ENCODE results near the gene FBF1. TPM values are rescaled to one million over a fixed set of nuclear protein-coding genes. Genes with fewer than 3 reads are reported as not detected.

Gene FBF1
- total and polyA plus RNA-seq, 9 of the 15 experiments (the other 6 are each of a cell fraction or from before 2014, with no cell fraction given): 0.46 to 14.9 (median 7.5) TPM

DNA sequence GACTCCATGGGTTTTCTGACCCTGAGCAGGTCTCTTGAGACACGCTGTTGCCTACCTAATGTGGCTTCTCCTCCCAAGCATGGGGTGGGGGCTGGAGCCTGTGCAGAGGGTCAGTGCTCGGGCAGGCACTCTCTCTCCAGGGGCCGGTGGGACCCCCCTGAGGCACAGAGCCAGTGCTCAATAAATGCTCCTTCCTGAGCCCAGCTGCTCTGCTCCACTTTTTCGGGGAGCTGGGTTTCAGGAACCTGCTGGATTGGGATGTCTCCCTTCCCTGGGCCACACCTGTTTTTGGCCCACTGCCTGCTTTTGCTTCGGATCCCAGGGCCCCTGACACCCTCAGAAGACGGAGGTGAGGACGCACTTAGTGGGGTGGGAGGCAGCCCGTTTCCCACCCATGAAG is 42.8 kb downstream of the FBF1 start:
- H4K20me1 ChIP-seq (replicated peaks; ENCODE audit: control insufficient read depth, insufficient read depth, low read length): no peaks in the 10 kb centered on the region
- H3K79me2 ChIP-seq (ENCODE audit: control insufficient read depth, insufficient read depth, low read length): peaks cover 35% of the 10 kb centered on the region
- 89% methylated on average over 6 of the region's 8 CpGs for WGBS (ENCODE audit: insufficient coverage, low coverage, missing lambda C conversion rate)
- intact Hi-C loops (cut with micrococcal nuclease) (no loop called here), in situ Hi-C loops (cut with MboI) (no loop called here)
- H3K27ac ChIP-seq (ENCODE audit: extremely low read depth, low read depth, low read length): peak overlapping the region; percentile 8; the same call in 1 of the 3 replicates
- ChIA-PET CTCF (ENCODE audit: low intra/inter-chr PET ratio) (no interaction called here), POLR2A (interaction anchor here (0.5 to 15.9 kb wide), 11 partner anchors 12 to 122 kb away, joined by 3 to 169 read pairs (median 4); partner anchors contain the start of genes ACOX1, TEN1 and TRIM47)
- FAIRE-seq (no peak), ATAC-seq (no peak), DNase-seq (ENCODE audit: extremely low read depth in 1 of 4, low spot score in 3 of 4) (no peak)
- peaks cover 13 to 73% of the 10 kb centered on the region in 2 experiments; a peak in 4 of 5 replicates for H3K4me1 ChIP-seq (replicated peaks in 1 of 2; ENCODE audit: control insufficient read depth in 2 of 2, insufficient read depth in 2 of 2, low read length in 2 of 2)
- no peak overlapping the region for H2AFZ ChIP-seq (ENCODE audit: low read depth, low read length)
- no peaks in the 10 kb centered on the region for H3K9me3 ChIP-seq (replicated peaks; ENCODE audit: control insufficient read depth, insufficient read depth, low read depth, low read length)
- BruUV-seq (replicated peaks): no TSS peak
- no peaks in the 10 kb centered on the region for H3K27me3 ChIP-seq (ENCODE audit: control insufficient read depth in 2 of 2, insufficient read depth in 2 of 2, low read length in 2 of 2)
- peaks cover 4% of the 10 kb centered on the region for H3K9me1 ChIP-seq (ENCODE audit: control insufficient read depth, insufficient read depth, low read length)
- TF ChIP-seq, protein P1, sequence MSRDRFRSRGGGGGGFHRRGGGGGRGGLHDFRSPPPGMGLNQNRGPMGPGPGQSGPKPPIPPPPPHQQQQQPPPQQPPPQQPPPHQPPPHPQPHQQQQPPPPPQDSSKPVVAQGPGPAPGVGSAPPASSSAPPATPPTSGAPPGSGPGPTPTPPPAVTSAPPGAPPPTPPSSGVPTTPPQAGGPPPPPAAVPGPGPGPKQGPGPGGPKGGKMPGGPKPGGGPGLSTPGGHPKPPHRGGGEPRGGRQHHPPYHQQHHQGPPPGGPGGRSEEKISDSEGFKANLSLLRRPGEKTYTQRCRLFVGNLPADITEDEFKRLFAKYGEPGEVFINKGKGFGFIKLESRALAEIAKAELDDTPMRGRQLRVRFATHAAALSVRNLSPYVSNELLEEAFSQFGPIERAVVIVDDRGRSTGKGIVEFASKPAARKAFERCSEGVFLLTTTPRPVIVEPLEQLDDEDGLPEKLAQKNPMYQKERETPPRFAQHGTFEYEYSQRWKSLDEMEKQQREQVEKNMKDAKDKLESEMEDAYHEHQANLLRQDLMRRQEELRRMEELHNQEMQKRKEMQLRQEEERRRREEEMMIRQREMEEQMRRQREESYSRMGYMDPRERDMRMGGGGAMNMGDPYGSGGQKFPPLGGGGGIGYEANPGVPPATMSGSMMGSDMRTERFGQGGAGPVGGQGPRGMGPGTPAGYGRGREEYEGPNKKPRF (IDR thresholded peaks at IDR 0.05; ENCODE audit: low read depth, low read length): no peak
- TF ChIP-seq POLR2B (IDR thresholded peaks at IDR 0.05; ENCODE audit: low read depth, partially characterized antibody): no peak
- peak; percentile 18; the same call in 1 of the 2 replicates for TF ChIP-seq NFIC (IDR thresholded peaks at IDR 0.05)
- TF ChIP-seq FOSL1 (tag; conservative IDR thresholded peaks at IDR 0.05): no peak
- 0 out of 2 replicates have a peak, but pooled peaks have one; percentile 8 for TF ChIP-seq ZBTB7A (IDR thresholded peaks at IDR 0.05; ENCODE audit: borderline replicate concordance, control insufficient read depth, low read depth, low read length)
- no peak for TF ChIP-seq ZFP30 (CRISPR knock-in tag; IDR thresholded peaks at IDR 0.05; ENCODE audit: borderline replicate concordance)
- no peak for TF ChIP-seq KLF13 (tag; IDR thresholded peaks at IDR 0.05; ENCODE audit: borderline replicate concordance, low read depth)
- TF ChIP-seq PML (IDR thresholded peaks at IDR 0.05; ENCODE audit: low read length): 0 out of 2 replicates have a peak, but pooled peaks have one; percentile 4
- TF ChIP-seq, protein P2, sequence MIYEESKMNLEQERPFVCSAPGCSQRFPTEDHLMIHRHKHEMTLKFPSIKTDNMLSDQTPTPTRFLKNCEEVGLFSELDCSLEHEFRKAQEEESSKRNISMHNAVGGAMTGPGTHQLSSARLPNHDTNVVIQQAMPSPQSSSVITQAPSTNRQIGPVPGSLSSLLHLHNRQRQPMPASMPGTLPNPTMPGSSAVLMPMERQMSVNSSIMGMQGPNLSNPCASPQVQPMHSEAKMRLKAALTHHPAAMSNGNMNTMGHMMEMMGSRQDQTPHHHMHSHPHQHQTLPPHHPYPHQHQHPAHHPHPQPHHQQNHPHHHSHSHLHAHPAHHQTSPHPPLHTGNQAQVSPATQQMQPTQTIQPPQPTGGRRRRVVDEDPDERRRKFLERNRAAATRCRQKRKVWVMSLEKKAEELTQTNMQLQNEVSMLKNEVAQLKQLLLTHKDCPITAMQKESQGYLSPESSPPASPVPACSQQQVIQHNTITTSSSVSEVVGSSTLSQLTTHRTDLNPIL (CRISPR knock-in tag; IDR thresholded peaks at IDR 0.05): no peak
- H3K4me3 ChIP-seq: no peak overlapping the region
- H3K36me3 ChIP-seq (ENCODE audit: control insufficient read depth, insufficient read depth, low read length): peaks cover 64% of the 10 kb centered on the region; the same call in 2 of the 3 replicates
- peak overlapping the region in 1 of 2 experiments; percentile 27; a peak in 2 of 4 replicates for H3K9ac ChIP-seq (ENCODE audit: insufficient read depth in 1 of 2, low read depth in 2 of 2, low read length in 2 of 2)
- H3K4me2 ChIP-seq (ENCODE audit: insufficient read depth, low read length): no peak overlapping the region
